Kidney tubule cell (primary cell): ENCODE data around the gene ADAMTS3.

ENCODE experiments used
- DNase-seq: peaks from one replicate; pipeline ENCODE4 v3.0.0-alpha.2; 2018; ENCODE audit warnings: low spot score

ADAMTS3 gene

GRCh38 chr4:72290737-72291136 is 278.3 kb downstream of the ADAMTS3 start:
- DNase-seq, result no peak

GRCh38 chr4:72286910-72287309 is 282.1 kb downstream of the ADAMTS3 start:
- DNase-seq, result no peak

- peak; percentile 55 for DNase-seq
These were observed 282.8 kb downstream of the ADAMTS3 start for GRCh38 chr4:72286185-72286584.

GRCh38 chr4:72283357-72283756 is 285.7 kb downstream of the ADAMTS3 start:
- DNase-seq, result peak; percentile 9

GRCh38 chr4:72280252-72280651 is 288.8 kb downstream of the ADAMTS3 start:
- DNase-seq, result no peak

- no peak for DNase-seq
These were observed 293.6 kb downstream of the ADAMTS3 start for GRCh38 chr4:72275381-72275780.

GRCh38 chr4:72274251-72274650 is 294.8 kb downstream of the ADAMTS3 start:
- no peak for DNase-seq

- DNase-seq, result no peak
These were observed 313.8 kb downstream of the ADAMTS3 start for GRCh38 chr4:72255269-72255668.

GRCh38 chr4:72243641-72244040 is 325.4 kb downstream of the ADAMTS3 start:
- DNase-seq, result no peak

GRCh38 chr4:72239487-72240116 is 329.4 kb downstream of the ADAMTS3 start:
- no peak for DNase-seq
